ENCODE results near the gene HPS6.

HPS6 gene

DNA sequence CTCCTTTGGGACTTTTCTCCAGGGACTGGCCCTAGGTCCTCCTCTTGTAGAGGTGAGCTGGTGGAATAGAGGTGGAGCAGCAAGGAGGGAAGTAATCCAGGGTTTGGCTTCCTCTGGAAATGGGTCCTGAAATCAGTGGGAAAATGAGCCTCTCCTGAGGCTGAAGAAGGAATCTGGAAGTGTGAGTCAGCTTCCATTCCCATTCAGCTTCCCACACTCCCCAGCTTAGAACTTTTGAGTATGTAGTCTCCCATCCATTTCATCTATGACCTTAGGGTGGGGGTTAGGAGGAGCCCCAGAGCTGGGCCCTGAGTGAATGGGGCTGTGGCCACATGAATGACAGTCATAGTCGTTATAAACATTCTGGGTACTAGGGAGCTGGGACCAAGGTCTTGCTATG lies 37.3 kb downstream of the HPS6 start:
- Histone ChIP-seq H3K4me2 (ENCODE audit: low read length) (no peak overlapping the region), H3K27me3 (ENCODE audit: insufficient read depth, low read length, poor library complexity) (no peaks in the 10 kb centered on the region), H4K8ac (ENCODE audit: low read depth, low read length) (no peak overlapping the region), H3K79me2 (ENCODE audit: control insufficient read depth, insufficient read depth, low read length) (no peaks in the 10 kb centered on the region), H3K4me1 (ENCODE audit: control insufficient read depth, low read depth, low read length) (no peaks in the 10 kb centered on the region), H3K9ac (ENCODE audit: low read length) (no peak overlapping the region), H3K79me1 (ENCODE audit: low read length) (no peaks in the 10 kb centered on the region), H3K36me3 (ENCODE audit: control insufficient read depth, insufficient read depth, low read length) (peaks cover 4% of the 10 kb centered on the region), H3K4ac (ENCODE audit: low read depth, low read length) (no peak overlapping the region), H3K4me3 (ENCODE audit: low read length) (no peak overlapping the region), H2BK5ac (ENCODE audit: low read length) (no peak overlapping the region), H3K18ac (ENCODE audit: low read length) (no peak overlapping the region), H4K5ac (ENCODE audit: low read length) (no peak overlapping the region), H2BK15ac (replicated peaks; ENCODE audit: low read depth) (no peak overlapping the region), H3K23ac (ENCODE audit: low read length) (no peak overlapping the region), H3K56ac (ENCODE audit: low read length) (no peak overlapping the region), H2AK5ac (ENCODE audit: low read length) (no peak overlapping the region), H3K27ac (ENCODE audit: low read depth, low read length) (no peak overlapping the region), H2BK120ac (ENCODE audit: low read depth, low read length) (no peak overlapping the region)
- no peak for DNase-seq
- no CpG with 5 or more reads among the region's 1 CpG for WGBS (ENCODE audit: extremely low coverage, insufficient coverage, low lambda C conversion rate)

DNA sequence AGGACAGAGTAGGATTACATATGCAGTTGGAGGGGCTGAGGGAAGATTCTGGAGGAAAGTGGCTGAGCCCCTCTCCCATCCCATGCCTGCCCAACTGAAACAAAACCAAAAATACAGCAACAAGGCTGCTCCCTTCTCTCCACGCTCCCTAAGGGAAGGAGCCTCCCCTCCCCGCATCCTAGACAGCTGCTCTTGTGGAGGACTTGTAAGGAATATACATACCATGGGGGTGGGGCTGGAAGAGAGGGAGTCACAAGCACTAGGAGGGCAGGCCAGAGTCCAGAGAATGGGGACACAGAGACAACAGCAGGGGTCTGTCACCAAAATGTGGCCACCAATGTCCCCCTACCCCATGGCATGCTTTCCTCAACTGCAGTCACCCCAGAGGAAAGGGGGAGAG lies 41.8 kb downstream of the HPS6 start:
- H3K36me3 ChIP-seq (ENCODE audit: control insufficient read depth, insufficient read depth, low read length) = peaks cover 30% of the 10 kb centered on the region
- H2AK5ac ChIP-seq (ENCODE audit: low read length) = no peak overlapping the region
- no peak overlapping the region for H3K23ac ChIP-seq (ENCODE audit: low read length)
- H3K56ac ChIP-seq (ENCODE audit: low read length) = no peak overlapping the region
- no peak overlapping the region for H3K9ac ChIP-seq (ENCODE audit: low read length)
- no peak overlapping the region for H3K27ac ChIP-seq (ENCODE audit: low read depth, low read length)
- peaks cover 17% of the 10 kb centered on the region for H3K79me1 ChIP-seq (ENCODE audit: low read length)
- no peak overlapping the region for H4K5ac ChIP-seq (ENCODE audit: low read length)
- no peak overlapping the region for H3K18ac ChIP-seq (ENCODE audit: low read length)
- no peak overlapping the region for H3K4me2 ChIP-seq (ENCODE audit: low read length)
- no peak overlapping the region for H2BK120ac ChIP-seq (ENCODE audit: low read depth, low read length)
- peaks cover 9% of the 10 kb centered on the region for H3K79me2 ChIP-seq (ENCODE audit: control insufficient read depth, insufficient read depth, low read length)
- WGBS (ENCODE audit: extremely low coverage, insufficient coverage, low lambda C conversion rate) = no CpG with 5 or more reads among the region's 2 CpGs
- H3K4me3 ChIP-seq (ENCODE audit: low read length) = no peak overlapping the region
- no peak overlapping the region for H2BK15ac ChIP-seq (replicated peaks; ENCODE audit: low read depth)
- H4K8ac ChIP-seq (ENCODE audit: low read depth, low read length) = no peak overlapping the region
- H3K27me3 ChIP-seq (ENCODE audit: insufficient read depth, low read length, poor library complexity) = no peaks in the 10 kb centered on the region
- no peaks in the 10 kb centered on the region for H3K4me1 ChIP-seq (ENCODE audit: control insufficient read depth, low read depth, low read length)
- no peak for DNase-seq
- H3K4ac ChIP-seq (ENCODE audit: low read depth, low read length) = no peak overlapping the region
- H2BK5ac ChIP-seq (ENCODE audit: low read length) = no peak overlapping the region

DNA sequence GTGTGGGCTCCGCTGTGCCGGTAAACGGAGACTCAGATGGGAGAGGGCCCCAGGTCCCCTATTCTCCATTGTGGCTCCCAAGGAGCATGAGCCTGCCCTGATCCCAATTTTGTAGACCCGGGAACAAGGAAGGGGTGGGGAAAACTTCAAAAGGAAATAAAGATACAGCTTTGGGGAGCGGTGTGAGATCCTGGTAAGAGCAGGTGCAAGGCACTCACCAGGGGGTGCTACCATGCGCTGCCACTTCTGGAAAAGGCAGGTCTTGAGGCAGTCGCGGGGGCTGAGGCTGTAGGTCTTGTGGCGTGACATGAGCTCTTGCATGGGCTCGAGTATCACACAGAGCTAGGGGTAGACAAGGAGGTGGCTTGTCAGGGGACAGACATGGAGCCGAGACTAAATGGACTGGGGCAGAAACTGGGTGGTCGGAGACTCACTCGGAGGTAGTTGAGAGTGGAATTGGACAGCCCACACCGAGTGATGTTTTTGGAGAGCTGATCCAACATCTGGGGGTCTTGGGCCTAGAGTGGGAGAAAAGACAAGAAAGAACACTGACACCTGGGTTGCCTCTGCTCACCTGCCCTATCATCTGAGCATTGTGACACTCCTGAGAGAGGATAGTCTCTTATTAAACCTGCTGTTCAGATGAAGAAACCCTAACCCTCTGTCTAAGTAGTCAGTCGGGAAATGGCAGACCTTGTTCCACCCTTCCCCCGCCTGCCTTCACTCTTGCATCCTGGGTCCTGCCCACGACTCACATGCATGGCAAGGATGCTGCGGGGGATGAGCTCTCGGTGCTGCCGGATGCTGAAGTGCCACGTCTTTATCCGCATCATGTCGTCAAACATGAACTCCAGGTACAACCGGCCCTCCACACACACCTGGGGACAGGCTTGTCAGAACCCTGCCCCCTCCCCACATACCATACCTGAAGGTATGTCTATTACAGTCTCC lies 44.3 kb downstream of the HPS6 start:
- Histone ChIP-seq H3K4me1 (ENCODE audit: control insufficient read depth, low read depth, low read length) (peaks cover 7% of the 10 kb centered on the region), H4K5ac (ENCODE audit: low read length) (no peak overlapping the region), H3K27me3 (ENCODE audit: insufficient read depth, low read length, poor library complexity) (no peaks in the 10 kb centered on the region), H3K4ac (ENCODE audit: low read depth, low read length) (no peak overlapping the region), H3K4me2 (ENCODE audit: low read length) (no peak overlapping the region), H3K9ac (ENCODE audit: low read length) (no peak overlapping the region), H3K79me1 (ENCODE audit: low read length) (peaks cover 21% of the 10 kb centered on the region), H2AK5ac (ENCODE audit: low read length) (no peak overlapping the region), H3K56ac (ENCODE audit: low read length) (no peak overlapping the region), H3K4me3 (ENCODE audit: low read length) (no peak overlapping the region), H2BK5ac (ENCODE audit: low read length) (no peak overlapping the region), H3K79me2 (ENCODE audit: control insufficient read depth, insufficient read depth, low read length) (peaks cover 33% of the 10 kb centered on the region), H3K23ac (ENCODE audit: low read length) (no peak overlapping the region), H2BK120ac (ENCODE audit: low read depth, low read length) (no peak overlapping the region), H4K8ac (ENCODE audit: low read depth, low read length) (no peak overlapping the region), H3K36me3 (ENCODE audit: control insufficient read depth, insufficient read depth, low read length) (peaks cover 30% of the 10 kb centered on the region), H2BK15ac (replicated peaks; ENCODE audit: low read depth) (no peak overlapping the region), H3K27ac (ENCODE audit: low read depth, low read length) (no peak overlapping the region), H3K18ac (ENCODE audit: low read length) (no peak overlapping the region)
- WGBS (ENCODE audit: extremely low coverage, insufficient coverage, low lambda C conversion rate) = no CpG with 5 or more reads among the region's 24 CpGs
- DNase-seq = no peak

DNA sequence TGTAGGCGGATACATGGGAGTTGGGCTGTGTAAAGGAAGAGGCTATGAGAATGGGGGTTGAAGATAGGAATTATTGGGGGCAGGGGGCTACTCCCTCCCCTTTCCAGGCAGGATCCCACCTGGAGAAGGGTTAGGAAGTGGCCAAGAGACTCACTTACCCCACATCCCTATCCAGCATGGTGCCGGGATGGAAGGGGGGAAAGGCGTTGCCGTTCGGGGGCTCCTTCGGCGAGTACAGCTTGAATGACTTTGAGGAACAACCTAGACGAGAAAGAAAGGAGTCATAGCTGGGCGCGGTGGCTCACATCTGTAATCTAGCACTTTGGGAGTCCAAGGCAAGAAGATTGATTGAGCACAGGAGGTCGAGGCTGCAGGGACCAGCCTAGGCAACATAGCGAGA lies 46.1 kb downstream of the HPS6 start:
- peaks cover 40% of the 10 kb centered on the region for H3K79me2 ChIP-seq (ENCODE audit: control insufficient read depth, insufficient read depth, low read length)
- no peak overlapping the region for H3K27ac ChIP-seq (ENCODE audit: low read depth, low read length)
- no peak overlapping the region for H3K4me3 ChIP-seq (ENCODE audit: low read length)
- no peak overlapping the region for H4K5ac ChIP-seq (ENCODE audit: low read length)
- no peak overlapping the region for H4K8ac ChIP-seq (ENCODE audit: low read depth, low read length)
- H3K79me1 ChIP-seq (ENCODE audit: low read length) = peaks cover 21% of the 10 kb centered on the region
- H3K9ac ChIP-seq (ENCODE audit: low read length) = no peak overlapping the region
- no peak overlapping the region for H3K56ac ChIP-seq (ENCODE audit: low read length)
- no peak overlapping the region for H3K18ac ChIP-seq (ENCODE audit: low read length)
- no peaks in the 10 kb centered on the region for H3K27me3 ChIP-seq (ENCODE audit: insufficient read depth, low read length, poor library complexity)
- no peak for DNase-seq
- no peak overlapping the region for H3K23ac ChIP-seq (ENCODE audit: low read length)
- H3K4me1 ChIP-seq (ENCODE audit: control insufficient read depth, low read depth, low read length) = peaks cover 7% of the 10 kb centered on the region
- H3K36me3 ChIP-seq (ENCODE audit: control insufficient read depth, insufficient read depth, low read length) = peaks cover 29% of the 10 kb centered on the region
- H3K4me2 ChIP-seq (ENCODE audit: low read length) = no peak overlapping the region
- no CpG with 5 or more reads among the region's 12 CpGs for WGBS (ENCODE audit: extremely low coverage, insufficient coverage, low lambda C conversion rate)
- H3K4ac ChIP-seq (ENCODE audit: low read depth, low read length) = no peak overlapping the region
- no peak overlapping the region for H2BK5ac ChIP-seq (ENCODE audit: low read length)
- no peak overlapping the region for H2AK5ac ChIP-seq (ENCODE audit: low read length)
- no peak overlapping the region for H2BK15ac ChIP-seq (replicated peaks; ENCODE audit: low read depth)
- H2BK120ac ChIP-seq (ENCODE audit: low read depth, low read length) = no peak overlapping the region

DNA sequence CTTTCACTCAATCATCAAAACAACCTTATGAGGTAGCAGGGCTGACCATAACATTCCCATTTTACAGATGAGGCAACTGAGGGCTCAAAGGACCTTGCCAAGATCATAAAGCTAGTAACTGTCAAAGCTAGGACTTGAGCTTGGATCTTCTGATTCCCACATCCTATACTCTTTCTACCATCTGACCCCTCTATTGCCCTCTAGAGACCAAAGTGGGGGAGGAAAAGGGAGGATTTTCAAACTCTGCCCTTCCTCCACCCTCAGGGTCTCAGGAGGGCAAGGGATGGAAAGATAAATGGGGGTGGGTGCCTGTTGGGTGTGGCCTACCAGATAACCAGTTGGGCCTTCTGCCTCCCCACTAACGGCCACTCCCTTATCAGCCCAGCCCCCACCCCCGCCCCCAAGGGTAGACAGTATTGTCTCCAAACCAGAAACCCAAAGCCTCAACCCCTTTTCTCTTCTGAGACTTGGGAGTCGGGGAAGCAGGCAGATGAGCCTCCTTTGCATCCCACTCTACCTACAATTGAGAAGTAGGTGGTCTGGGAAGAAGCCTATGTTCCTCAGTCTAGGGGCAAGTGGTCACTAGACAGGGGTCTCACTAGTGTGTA lies 47.2 kb downstream of the HPS6 start:
- Histone ChIP-seq H2AK5ac (ENCODE audit: low read length) (peak overlapping the region; percentile 71), H3K4me1 (ENCODE audit: control insufficient read depth, low read depth, low read length) (peaks cover 14% of the 10 kb centered on the region), H3K27ac (ENCODE audit: low read depth, low read length) (no peak overlapping the region), H4K8ac (ENCODE audit: low read depth, low read length) (no peak overlapping the region), H3K4me3 (ENCODE audit: low read length) (no peak overlapping the region), H3K23ac (ENCODE audit: low read length) (peak overlapping the region; percentile 67), H2BK120ac (ENCODE audit: low read depth, low read length) (no peak overlapping the region), H2BK15ac (replicated peaks; ENCODE audit: low read depth) (no peak overlapping the region), H3K18ac (ENCODE audit: low read length) (no peak overlapping the region), H3K79me2 (ENCODE audit: control insufficient read depth, insufficient read depth, low read length) (peaks cover 51% of the 10 kb centered on the region), H3K36me3 (ENCODE audit: control insufficient read depth, insufficient read depth, low read length) (peaks cover 26% of the 10 kb centered on the region), H2BK5ac (ENCODE audit: low read length) (peak overlapping the region; percentile 43), H3K79me1 (ENCODE audit: low read length) (peaks cover 27% of the 10 kb centered on the region), H3K27me3 (ENCODE audit: insufficient read depth, low read length, poor library complexity) (no peaks in the 10 kb centered on the region), H4K5ac (ENCODE audit: low read length) (no peak overlapping the region), H3K4me2 (ENCODE audit: low read length) (peak overlapping the region; percentile 84), H3K56ac (ENCODE audit: low read length) (peak overlapping the region; percentile 75), H3K4ac (ENCODE audit: low read depth, low read length) (no peak overlapping the region), H3K9ac (ENCODE audit: low read length) (peak overlapping the region; percentile 63)
- WGBS (ENCODE audit: extremely low coverage, insufficient coverage, low lambda C conversion rate) = no CpG with 5 or more reads among the region's 3 CpGs
- peak; percentile 87 for DNase-seq
